Neuronal stem cell (in vitro differentiated cells): ENCODE results near the gene CAPN12.

Source experiments
- DNase-seq: peaks from one replicate; pipeline ENCODE4 v3.0.0-alpha.2; 2013; ENCODE audit warnings: low spot score
- H2AFZ ChIP-seq: one replicate; pipeline ENCODE4 v1.6.1; 2013; ENCODE audit warnings: mild to moderate bottlenecking, low read length, inconsistent platforms
- H2AK5ac ChIP-seq: 2 replicates; pipeline ENCODE4 v1.6.1; 2013; ENCODE audit warnings: low read depth, mild to moderate bottlenecking, inconsistent platforms, low read length, moderate library complexity, mixed read lengths
- H2BK120ac ChIP-seq: 2 replicates; pipeline ENCODE4 v1.6.1; 2013; ENCODE audit warnings: low read depth, mild to moderate bottlenecking, inconsistent platforms, low read length, moderate library complexity, mixed read lengths
- H2BK12ac ChIP-seq: one replicate; pipeline ENCODE4 v1.6.1; 2013; ENCODE audit warnings: low read length, inconsistent platforms
- H2BK15ac ChIP-seq: 2 replicates; pipeline ENCODE4 v1.6.1; 2013; ENCODE audit warnings: mild to moderate bottlenecking, low read length, inconsistent platforms, mixed read lengths
- H2BK5ac ChIP-seq: one replicate; pipeline ENCODE4 v1.6.1; 2013; ENCODE audit warnings: inconsistent platforms, mild to moderate bottlenecking, low read length, moderate library complexity
- H3K14ac ChIP-seq: one replicate; pipeline ENCODE4 v1.6.1; 2013; ENCODE audit warnings: low read length, inconsistent platforms
- H3K18ac ChIP-seq: 2 replicates; pipeline ENCODE4 v1.6.1; 2013; ENCODE audit warnings: low read length, inconsistent platforms
- H3K23ac ChIP-seq: 2 replicates; pipeline ENCODE4 v1.6.1; 2013; ENCODE audit warnings: low read depth, mild to moderate bottlenecking, mixed read lengths, low read length, inconsistent platforms; ENCODE audit not compliant: poor library complexity
- H3K27ac ChIP-seq: replicated peaks from 3 replicates; pipeline ENCODE4 v1.5.1; 2013; ENCODE audit warnings: low read length, inconsistent platforms
- H3K27me3 ChIP-seq, 3 experiments: 2 replicates each; pipeline ENCODE4 v1.6.1; 2013; ENCODE audit warnings: low read length in 3 of 3, mild to moderate bottlenecking in 2 of 3, inconsistent platforms in 1 of 3, low read depth in 1 of 3, mixed read lengths in 1 of 3, moderate library complexity in 1 of 3; ENCODE audit not compliant: control insufficient read depth in 3 of 3, insufficient read depth in 3 of 3
- H3K36me3 ChIP-seq, 2 donors: replicated peaks in 1 of 2; 2 replicates each; pipeline ENCODE4 v1.6.1; 2013; ENCODE audit warnings: low read length in 2 of 2; ENCODE audit not compliant: control insufficient read depth in 2 of 2, insufficient read depth in 2 of 2
- H3K4ac ChIP-seq: 2 replicates; pipeline ENCODE4 v1.6.1; 2013; ENCODE audit warnings: inconsistent platforms, mild to moderate bottlenecking, low read length, moderate library complexity
- H3K4me1 ChIP-seq, 2 donors: 1 replicate in 1 of 2; 2 replicates in 1 of 2; pipeline ENCODE4 v1.6.1; 2013; ENCODE audit warnings: low read length in 2 of 2, low read depth in 1 of 2; ENCODE audit not compliant: control insufficient read depth in 2 of 2, insufficient read depth in 1 of 2
- H3K4me2 ChIP-seq: one replicate; pipeline ENCODE4 v1.6.1; 2013; ENCODE audit warnings: mild to moderate bottlenecking, low read length, inconsistent platforms; ENCODE audit not compliant: insufficient read depth, poor library complexity, severe bottlenecking
- H3K4me3 ChIP-seq, 2 donors: 2 replicates each; pipeline ENCODE4 v1.5.1; 2013; ENCODE audit warnings: low read length in 2 of 2, mild to moderate bottlenecking in 2 of 2, inconsistent platforms in 1 of 2, moderate library complexity in 1 of 2
- H3K79me1 ChIP-seq: one replicate; pipeline ENCODE4 v1.6.1; 2013; ENCODE audit warnings: low read depth, mild to moderate bottlenecking, inconsistent platforms, low read length, moderate library complexity
- H3K9ac ChIP-seq: one replicate; pipeline ENCODE4 v1.6.1; 2013; ENCODE audit warnings: mild to moderate bottlenecking, low read depth, low read length, inconsistent platforms; ENCODE audit not compliant: poor library complexity
- H3K9me3 ChIP-seq, 2 donors: replicated peaks in 1 of 2; 2 replicates each; pipeline versions ENCODE3 to v1.6.1; 2013; ENCODE audit warnings: low read length in 2 of 2, mild to moderate bottlenecking in 2 of 2, inconsistent platforms in 1 of 2, low read depth in 1 of 2, mixed read lengths in 1 of 2, moderate library complexity in 1 of 2; ENCODE audit not compliant: control insufficient read depth in 2 of 2, insufficient read depth in 1 of 2
- H4K8ac ChIP-seq: one replicate; pipeline ENCODE4 v1.6.1; 2013; ENCODE audit warnings: low read depth, mild to moderate bottlenecking, inconsistent platforms, low read length, moderate library complexity
- H4K91ac ChIP-seq: one replicate; pipeline ENCODE4 v1.6.1; 2013; ENCODE audit warnings: low read length, low read depth, mild to moderate bottlenecking, inconsistent platforms; ENCODE audit not compliant: poor library complexity
- WGBS, 2 donors: extraction: QIAGEN DNeasy Blood & Tissue Kit; methylation state at CpG; one replicate each; pipeline ENCODE4 v1.1.7; 2013; ENCODE audit warnings: missing lambda C conversion rate in 2 of 2, mixed read lengths in 1 of 2; ENCODE audit not compliant: insufficient read length in 2 of 2, insufficient replicate concordance in 1 of 2; ENCODE audit errors: extremely low coverage in 2 of 2; 5-methylcytosine and 5-hydroxymethylcytosine counted together

The CAPN12 gene

DNA sequence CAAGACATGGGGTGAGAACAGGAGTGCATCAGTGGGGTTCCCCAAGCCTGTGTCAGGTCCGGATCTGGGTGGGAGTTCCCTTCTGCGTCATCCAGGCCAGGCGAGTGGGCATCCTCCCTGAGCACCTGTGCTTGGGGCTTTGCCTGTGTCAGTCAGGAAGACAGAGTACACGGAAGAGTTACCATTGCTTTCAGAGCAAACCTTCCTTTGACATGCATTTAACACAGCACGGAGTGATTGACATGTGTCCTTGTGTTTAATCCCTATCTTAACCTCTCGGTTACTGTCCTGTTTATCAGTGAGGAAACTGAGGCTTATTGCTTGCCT, 47.6 kb downstream of the CAPN12 start:
- no CpG with 5 or more reads among the region's 6 CpGs for WGBS, 2 donors
- no peak overlapping the region for H3K27ac ChIP-seq
- H3K9me3 ChIP-seq: no peaks in the 10 kb centered on the region

DNA sequence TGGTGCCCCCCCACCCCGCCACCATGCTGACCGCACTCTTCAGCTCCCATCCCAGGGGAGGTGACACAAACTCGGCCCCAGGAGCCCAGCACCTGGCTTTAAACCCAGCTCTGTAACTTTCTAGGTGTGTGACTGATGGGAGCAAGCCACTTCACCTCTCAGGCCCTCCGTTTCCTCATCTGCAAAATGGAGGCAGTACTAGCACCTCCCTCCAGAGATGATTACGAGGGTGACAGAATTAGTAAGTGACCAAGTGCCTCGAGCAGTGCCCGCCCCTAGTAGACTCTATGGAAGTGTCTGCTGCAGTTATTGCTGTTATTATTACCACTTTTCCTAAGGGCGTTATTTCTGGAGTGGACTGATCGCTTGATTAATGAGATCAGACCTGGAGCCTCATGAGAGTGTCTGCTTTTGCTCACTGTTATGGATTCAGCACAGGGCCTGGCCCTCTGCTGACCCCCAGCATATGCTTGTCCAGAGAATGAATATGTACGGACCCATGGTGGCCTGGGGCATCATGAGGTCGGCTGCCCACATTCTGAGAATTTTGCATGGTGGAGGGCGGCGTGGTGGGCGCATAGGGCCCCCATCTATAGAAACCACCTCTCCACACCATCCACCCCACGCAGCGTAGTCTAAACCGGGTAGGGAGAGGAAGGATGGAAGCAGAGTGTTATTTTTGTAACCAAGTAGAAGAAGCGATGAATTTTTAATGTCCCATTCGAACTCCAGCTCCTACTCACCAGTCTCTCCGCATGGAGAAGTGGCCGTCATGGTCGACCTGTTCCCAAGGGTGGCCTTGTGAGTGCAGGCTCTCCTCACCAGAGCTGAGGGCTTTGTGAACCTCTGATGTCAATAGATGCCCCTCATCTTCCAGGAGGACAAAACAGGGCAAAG, 48.2 kb downstream of the CAPN12 start:
- H3K27ac ChIP-seq: no peak overlapping the region
- no peak overlapping the region for H4K8ac ChIP-seq
- H3K4me3 ChIP-seq: no peak overlapping the region
- DNase-seq: no peak
- no peak overlapping the region for H3K9ac ChIP-seq
- no peak overlapping the region for H2AFZ ChIP-seq
- no peaks in the 10 kb centered on the region for H3K9me3 ChIP-seq
- no CpG with 5 or more reads among the region's 22 CpGs for WGBS, 2 donors
- H3K23ac ChIP-seq: no peak overlapping the region
- peak overlapping the region; percentile 3 for H3K18ac ChIP-seq
- H3K4me1 ChIP-seq: peaks cover 36 to 55% of the 10 kb centered on the region in 2 donors
- H4K91ac ChIP-seq: no peak overlapping the region
- no peaks in the 10 kb centered on the region for H3K27me3 ChIP-seq
- peaks cover 11 to 42% of the 10 kb centered on the region in 2 donors for H3K36me3 ChIP-seq
- no peak overlapping the region for H2BK12ac ChIP-seq
- peaks cover 22% of the 10 kb centered on the region for H3K79me1 ChIP-seq
- H3K4me2 ChIP-seq: no peak overlapping the region
- no peak overlapping the region for H2BK5ac ChIP-seq
- H2BK15ac ChIP-seq: no peak overlapping the region
- no peak overlapping the region for H3K14ac ChIP-seq
- H2BK120ac ChIP-seq: no peak overlapping the region
- no peak overlapping the region for H3K4ac ChIP-seq
- no peak overlapping the region for H2AK5ac ChIP-seq

More for the DNA sequence above, 47.6 kb downstream of the CAPN12 start:
- H2AFZ ChIP-seq: no peak overlapping the region
- no peak overlapping the region for H3K4me2 ChIP-seq
- no peak overlapping the region for H3K4me3 ChIP-seq
- H3K23ac ChIP-seq: no peak overlapping the region
- no peak overlapping the region for H3K4ac ChIP-seq
- H3K79me1 ChIP-seq: peaks cover 25% of the 10 kb centered on the region
- no peak overlapping the region for H2BK12ac ChIP-seq
- H3K36me3 ChIP-seq: peaks cover 17 to 48% of the 10 kb centered on the region in 2 donors
- H2BK120ac ChIP-seq: no peak overlapping the region
- H3K4me1 ChIP-seq: peaks cover 36 to 57% of the 10 kb centered on the region in 2 donors
- no peak for DNase-seq
- no peak overlapping the region for H2BK15ac ChIP-seq
- H2AK5ac ChIP-seq: no peak overlapping the region
- H3K18ac ChIP-seq: no peak overlapping the region
- no peak overlapping the region for H4K8ac ChIP-seq
- no peak overlapping the region for H4K91ac ChIP-seq
- H3K27me3 ChIP-seq: no peaks in the 10 kb centered on the region
- no peak overlapping the region for H3K9ac ChIP-seq
- H2BK5ac ChIP-seq: no peak overlapping the region
- no peak overlapping the region for H3K14ac ChIP-seq

DNA sequence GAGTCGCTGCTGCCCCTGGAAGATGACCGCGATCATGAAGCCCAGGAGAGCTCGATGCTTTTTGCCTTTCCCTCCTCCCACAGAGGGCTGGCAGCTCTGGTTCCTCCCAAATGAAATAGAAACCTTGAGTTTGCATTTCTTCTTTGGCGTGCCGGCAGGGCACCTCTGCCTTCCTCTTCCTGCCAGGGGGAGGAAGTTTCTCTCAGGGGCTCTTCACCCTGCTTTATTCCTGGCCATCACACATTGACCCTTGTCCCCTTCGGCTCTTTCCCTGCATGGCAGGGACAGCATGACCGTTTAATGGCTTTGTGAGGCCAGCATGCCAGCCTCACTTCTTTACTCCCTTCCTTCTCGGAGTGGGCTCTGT, 49.0 kb downstream of the CAPN12 start:
- Histone ChIP-seq H3K27me3 (no peaks in the 10 kb centered on the region), H2BK120ac (no peak overlapping the region), H3K23ac (no peak overlapping the region), H3K4me1 (peaks cover 36 to 52% of the 10 kb centered on the region in 2 donors), H3K36me3 (peaks cover 4 to 35% of the 10 kb centered on the region in 2 donors), H3K27ac (no peak overlapping the region), H3K4ac (no peak overlapping the region), H3K14ac (peak overlapping the region; percentile 78), H2BK15ac (no peak overlapping the region), H3K79me1 (peaks cover 19% of the 10 kb centered on the region), H3K4me3 (no peak overlapping the region), H3K9ac (no peak overlapping the region), H3K9me3 (no peaks in the 10 kb centered on the region), H4K8ac (no peak overlapping the region), H3K18ac (peak overlapping the region; percentile 55), H2AK5ac (peak overlapping the region; percentile 73), H2BK12ac (peak overlapping the region; percentile 24), H4K91ac (no peak overlapping the region), H3K4me2 (no peak overlapping the region), H2BK5ac (no peak overlapping the region), H2AFZ (no peak overlapping the region)
- no peak for DNase-seq
- WGBS, 2 donors: no CpG with 5 or more reads among the region's 9 CpGs

DNA sequence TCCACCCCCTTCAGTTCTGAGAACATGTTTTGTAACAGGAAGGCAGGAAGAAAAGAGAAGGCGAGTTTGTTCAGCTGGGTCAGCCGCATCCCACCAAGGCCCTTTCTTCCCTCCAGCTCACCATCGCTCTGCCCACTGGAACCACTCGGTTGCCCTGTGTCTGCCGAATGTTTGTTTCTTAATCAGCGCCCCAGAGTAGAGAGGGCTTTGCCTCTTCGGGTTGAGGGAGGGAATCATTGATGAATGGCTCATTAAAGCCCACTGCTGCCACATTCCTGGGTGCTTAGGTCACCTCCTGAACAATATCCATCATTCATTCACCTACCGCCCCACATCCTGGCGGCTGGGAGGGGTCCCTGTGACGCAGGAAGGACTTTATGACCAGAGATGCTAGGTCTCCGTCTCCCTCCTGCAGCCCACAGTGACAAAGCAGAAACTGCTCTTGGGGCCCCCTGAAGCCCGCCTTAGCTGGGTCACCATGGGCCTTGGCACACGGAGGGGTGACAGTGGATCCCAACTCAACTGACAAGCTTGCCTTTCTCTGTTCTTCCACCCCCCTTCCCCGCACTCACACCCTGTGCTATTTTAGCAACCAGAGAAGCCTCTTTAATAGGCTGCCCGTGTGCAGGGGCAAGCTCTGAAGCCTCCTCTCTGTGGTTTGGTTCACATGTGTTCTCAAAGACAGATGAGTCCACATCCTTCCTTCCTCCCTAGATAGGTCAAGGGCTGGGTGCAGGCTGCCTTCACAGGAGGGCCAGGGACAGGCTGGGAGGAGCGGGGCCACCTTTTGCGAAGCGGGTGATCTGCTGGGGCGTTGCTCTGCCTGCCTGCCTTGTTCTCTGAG, 50.7 kb downstream of the CAPN12 start:
- Histone ChIP-seq H2BK5ac (peak overlapping the region; percentile 97), H3K27me3 (no peaks in the 10 kb centered on the region), H2AFZ (peak overlapping the region; percentile 27), H3K14ac (no peak overlapping the region), H4K8ac (no peak overlapping the region), H3K9me3 (no peaks in the 10 kb centered on the region), H2BK15ac (peak overlapping the region; percentile 41), H3K79me1 (peaks cover 16% of the 10 kb centered on the region), H2BK120ac (peak overlapping the region; percentile 74), H4K91ac (peak overlapping the region; percentile 31), H3K36me3 (peaks cover 2 to 41% of the 10 kb centered on the region in 2 donors), H2BK12ac (peak overlapping the region; percentile 53), H3K4me2 (peak overlapping the region; percentile 45), H3K4ac (peak overlapping the region; percentile 91), H3K27ac (peak overlapping the region; percentile 99), H3K23ac (no peak overlapping the region), H2AK5ac (peak overlapping the region; percentile 59), H3K9ac (peak overlapping the region; percentile 87), H3K4me3 (no peak overlapping the region), H3K4me1 (peaks cover 29 to 41% of the 10 kb centered on the region in 2 donors), H3K18ac (peak overlapping the region; percentile 62)
- no CpG with 5 or more reads among the region's 19 CpGs for WGBS, 2 donors
- peak; percentile 89 for DNase-seq
